GM08714 (cell line): ENCODE results near the gene SH3RF1.
"Not testable (repeated sequence)": the region's sequence is repeated elsewhere in the genome, so short reads cannot be mapped to it uniquely, and the experiment has no call there.

ENCODE experiments used
- H3K4me3 ChIP-seq: fragments of 200-500 bp; sonication (Bioruptor generic); 2 replicates; pipeline ENCODE4 v1.5.1; 2014; ENCODE audit warnings: mild to moderate bottlenecking, low read length, inconsistent platforms
- ZNF274 ChIP-seq: IDR thresholded peaks from 2 replicates; pipeline ENCODE4 v1.6.1; 2012; ENCODE audit warnings: mild to moderate bottlenecking, low read depth, low read length

Gene SH3RF1

DNA sequence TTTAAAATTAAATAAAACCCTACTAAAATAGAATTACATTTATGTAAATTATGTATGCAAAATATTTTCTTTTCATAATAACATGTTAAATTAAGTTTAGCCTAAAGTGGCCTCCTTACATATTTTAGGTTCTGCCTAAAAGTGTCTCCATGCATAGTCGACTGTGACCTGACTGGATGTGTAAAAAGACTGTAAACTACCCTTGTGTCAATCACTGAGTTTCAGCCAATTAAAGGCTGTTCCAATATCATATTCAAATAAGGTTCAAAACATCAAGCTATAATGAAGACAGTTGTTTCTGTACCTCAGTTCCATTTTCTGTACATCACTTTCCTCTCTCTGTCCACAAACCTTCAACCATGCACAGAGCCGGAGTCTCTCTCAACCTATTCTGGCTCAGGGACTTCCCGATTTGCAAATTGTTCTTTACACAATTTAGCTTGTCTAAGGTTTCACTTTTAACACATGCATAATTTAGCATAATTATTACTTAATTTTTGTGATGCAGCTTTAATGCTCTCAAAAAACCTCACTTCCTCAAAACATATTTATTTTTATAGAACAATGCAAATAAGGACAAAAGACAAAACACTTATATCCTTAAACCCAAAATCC is 60.1 kb downstream of the SH3RF1 start:
- TF ChIP-seq ZNF274 = no peak
- no peak overlapping the region for H3K4me3 ChIP-seq

DNA sequence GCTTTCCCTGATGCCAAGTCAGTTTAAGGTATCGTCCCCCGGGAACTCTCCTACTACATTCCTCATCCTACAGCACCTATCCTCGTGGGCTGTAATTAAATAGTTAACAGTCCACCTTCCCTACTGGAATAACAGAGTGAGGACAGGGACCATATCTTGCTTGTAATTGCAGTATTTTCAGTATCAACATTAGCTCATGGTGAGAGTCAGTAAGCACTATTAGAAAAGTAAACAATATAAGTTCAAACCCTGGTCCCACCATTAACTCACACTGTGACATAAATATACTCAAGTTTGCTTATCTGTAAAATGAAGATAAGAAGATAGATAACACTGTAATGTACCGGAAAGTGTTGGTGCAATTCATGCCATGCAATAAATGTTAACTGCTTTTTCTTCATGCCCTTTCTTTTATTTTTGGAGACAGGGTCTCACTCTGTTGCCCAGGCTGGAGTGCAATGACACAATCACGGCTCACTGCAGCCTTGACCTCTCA is 61.3 kb downstream of the SH3RF1 start:
- TF ChIP-seq ZNF274 = no peak
- H3K4me3 ChIP-seq = no peak overlapping the region

DNA sequence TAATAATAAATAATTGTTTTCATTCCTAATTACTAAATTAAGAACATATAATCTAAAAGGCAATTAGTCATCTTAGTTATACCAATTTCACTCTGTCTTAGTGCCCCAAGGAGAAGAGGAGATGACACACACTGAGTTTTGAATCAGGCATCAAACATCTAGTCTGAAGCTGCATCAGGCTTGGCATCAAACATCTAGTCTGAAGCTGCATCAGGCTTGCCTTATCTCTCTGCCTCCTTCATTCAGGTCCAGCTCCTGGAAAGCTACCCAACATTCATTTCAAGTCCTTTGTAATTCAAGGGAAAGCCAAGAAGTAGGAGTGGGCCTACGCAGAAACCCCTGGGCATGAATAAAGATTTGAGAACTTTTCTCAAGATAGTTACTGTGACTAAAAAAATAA is 62.2 kb downstream of the SH3RF1 start:
- H3K4me3 ChIP-seq = no peak overlapping the region
- TF ChIP-seq ZNF274 = no peak

DNA sequence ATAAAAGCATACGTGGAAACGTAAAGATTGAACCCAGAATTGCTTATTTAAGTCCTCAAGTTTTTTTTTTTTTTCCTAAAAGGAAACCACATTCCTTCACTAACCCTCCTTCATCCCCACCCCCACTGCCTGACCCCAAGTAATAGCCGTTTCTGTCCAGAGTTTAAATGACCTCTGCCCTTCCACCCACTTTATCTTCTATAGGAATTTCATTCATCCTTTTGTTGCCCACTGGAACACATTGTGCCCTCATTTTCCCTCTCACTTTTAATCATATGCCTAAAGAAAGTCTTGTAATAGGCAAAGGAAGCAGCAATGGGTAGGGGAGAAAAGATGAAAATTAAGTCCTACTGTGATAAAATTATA is 62.7 kb downstream of the SH3RF1 start:
- H3K4me3 ChIP-seq = no peak overlapping the region
- no peak for TF ChIP-seq ZNF274

GRCh38 chr4:169207436-169208089 is 63.2 kb downstream of the SH3RF1 start:
- no peak overlapping the region for H3K4me3 ChIP-seq
- no peak for TF ChIP-seq ZNF274

- no peak overlapping the region for H3K4me3 ChIP-seq
- TF ChIP-seq ZNF274 = no peak
Observed at GRCh38 chr4:169205744-169206080, 65.0 kb downstream of the SH3RF1 start.

DNA sequence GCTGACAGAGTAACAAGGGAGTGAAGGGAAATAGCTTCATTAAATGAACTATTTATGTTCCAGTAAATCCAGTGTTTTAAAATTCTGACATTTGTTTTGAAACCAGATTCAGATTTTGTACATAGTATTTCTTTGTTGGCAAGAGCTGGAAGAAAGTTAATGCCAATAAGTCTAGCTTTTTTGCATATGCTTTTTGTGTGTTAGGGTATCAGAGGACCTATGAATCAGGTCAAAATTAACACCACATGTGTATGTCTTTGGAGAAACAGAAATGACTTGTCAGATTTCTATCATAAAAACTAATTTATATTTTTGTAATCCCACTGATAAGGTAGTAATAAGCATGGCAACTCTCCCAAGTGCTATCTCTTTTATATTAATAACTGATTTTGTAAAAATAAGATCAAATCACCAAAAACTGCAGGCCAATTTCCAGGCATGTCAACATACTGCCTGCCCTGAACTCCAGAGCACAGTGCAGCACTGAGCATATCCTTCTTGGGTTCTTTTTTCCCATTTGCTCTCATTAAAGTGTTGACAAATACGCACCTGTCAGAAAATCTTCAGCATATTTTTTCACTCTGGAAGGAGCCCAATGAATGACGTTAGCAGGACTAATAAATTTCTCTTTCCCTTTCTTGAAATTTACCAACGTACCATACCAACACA is 65.5 kb downstream of the SH3RF1 start:
- H3K4me3 ChIP-seq = no peak overlapping the region
- no peak for TF ChIP-seq ZNF274

DNA sequence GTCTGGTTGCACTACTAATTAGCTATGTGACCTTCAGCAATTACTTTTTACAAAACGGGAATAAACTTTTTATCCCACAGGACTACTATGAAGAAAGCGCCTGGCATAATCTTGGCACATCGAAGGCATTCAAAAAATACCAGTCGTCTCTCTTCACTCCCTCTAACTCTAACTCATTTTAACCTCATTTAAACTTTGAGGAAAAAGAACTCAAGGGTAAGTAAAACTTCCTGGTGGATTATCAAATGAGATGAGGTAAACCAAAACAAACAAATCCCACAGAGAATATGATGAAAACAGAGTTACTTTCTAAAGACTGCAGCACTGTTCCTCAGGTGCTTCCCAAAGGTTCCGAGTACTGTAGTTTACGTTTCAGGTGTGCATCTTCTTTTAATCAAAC is 66.9 kb downstream of the SH3RF1 start:
- H3K4me3 ChIP-seq = no peak overlapping the region
- no peak for TF ChIP-seq ZNF274

DNA sequence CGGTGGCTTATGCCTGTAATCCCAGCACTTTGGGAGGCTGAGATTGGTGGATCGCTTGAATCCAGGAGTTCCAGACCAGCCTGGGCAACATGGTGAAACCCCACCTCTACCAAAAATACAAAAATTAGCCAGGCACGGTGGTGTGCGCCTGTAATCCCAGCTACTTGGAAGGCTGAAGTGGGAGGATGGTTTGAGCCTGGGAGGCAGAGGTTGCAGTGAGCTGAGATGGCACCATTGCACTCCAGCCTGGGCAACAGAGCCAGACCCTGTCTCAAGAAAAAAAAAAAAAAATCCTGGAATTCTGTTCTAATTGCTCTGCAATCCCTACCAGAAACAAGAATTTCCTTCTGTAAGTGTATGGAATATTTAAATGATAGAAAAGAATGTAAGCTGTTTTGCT is 67.5 kb downstream of the SH3RF1 start:
- H3K4me3 ChIP-seq = not testable (repeated sequence)

- no peak for TF ChIP-seq ZNF274
- no peak overlapping the region for H3K4me3 ChIP-seq
Observed at GRCh38 chr4:169202878-169203277, 67.9 kb downstream of the SH3RF1 start.

DNA sequence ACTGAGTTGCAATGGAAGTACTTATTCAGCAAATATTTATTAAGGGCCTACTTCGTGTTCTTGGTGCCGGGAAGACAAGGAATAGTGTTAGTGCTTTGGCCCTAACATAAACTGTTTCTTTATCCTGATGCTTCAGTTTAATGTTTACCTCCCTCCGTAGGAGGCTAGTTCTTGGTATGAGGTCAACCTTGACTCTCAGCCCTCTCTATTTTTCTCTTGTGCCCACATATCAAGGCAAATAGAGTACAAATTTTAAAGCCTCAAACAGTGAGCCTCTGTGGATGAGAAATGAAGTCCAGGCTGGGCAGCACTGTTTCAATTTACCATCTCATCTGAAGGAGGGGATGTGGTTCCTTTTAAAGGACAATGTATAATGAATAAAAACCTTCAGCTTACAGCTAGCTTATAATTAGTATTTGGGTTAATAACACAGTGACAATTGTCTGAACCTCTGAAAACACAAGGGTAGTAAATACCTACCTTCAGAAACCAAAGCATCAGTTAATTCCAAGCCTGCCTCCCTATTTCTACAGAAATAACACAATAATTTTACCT is 68.5 kb downstream of the SH3RF1 start:
- no peak overlapping the region for H3K4me3 ChIP-seq
- no peak for TF ChIP-seq ZNF274

DNA sequence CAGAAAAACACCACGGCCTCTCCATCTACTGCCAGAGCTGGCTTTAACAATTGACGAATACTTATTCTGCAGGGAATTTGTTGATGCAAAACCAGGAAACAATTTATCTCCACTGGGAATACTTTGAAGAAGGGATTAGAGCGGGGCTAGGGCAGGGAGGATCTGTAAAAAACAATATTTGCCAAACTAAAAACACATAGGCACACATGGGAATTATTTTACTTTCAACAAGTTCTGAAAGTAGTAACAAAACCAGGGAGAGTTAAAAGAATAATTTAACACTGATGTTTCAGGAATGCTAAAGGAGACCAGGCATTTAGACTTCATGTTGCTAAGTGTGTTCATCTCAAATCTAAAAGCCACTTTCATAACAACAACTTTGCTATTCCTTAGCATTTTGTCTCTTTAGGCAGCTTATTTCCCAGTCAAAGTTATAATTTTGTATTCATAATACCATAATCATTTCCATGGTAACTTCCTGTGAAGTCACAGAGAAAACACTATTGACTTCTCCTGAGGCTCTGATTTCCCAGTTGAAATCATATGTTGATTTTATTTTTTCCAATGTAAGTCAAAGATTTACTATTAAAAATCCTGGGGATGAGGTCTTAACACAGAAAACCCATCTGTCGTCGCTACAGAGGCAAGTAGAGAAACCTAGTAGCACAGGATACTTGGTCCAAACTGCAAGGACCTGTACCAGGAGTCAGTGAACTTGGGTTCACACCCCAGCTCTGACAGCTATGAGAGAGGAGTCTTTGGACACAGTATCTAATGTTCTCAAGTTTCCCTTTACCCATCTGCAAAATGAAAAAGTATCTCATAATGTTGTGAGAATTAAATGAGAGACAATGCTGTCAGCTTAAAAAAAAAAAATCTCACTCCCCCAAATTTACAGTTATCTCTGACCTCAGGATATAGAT is 69.3 kb downstream of the SH3RF1 start:
- TF ChIP-seq ZNF274 = no peak
- no peak overlapping the region for H3K4me3 ChIP-seq

GRCh38 chr4:169200361-169201030 is 70.3 kb downstream of the SH3RF1 start:
- no peak overlapping the region for H3K4me3 ChIP-seq
- TF ChIP-seq ZNF274 = no peak

DNA sequence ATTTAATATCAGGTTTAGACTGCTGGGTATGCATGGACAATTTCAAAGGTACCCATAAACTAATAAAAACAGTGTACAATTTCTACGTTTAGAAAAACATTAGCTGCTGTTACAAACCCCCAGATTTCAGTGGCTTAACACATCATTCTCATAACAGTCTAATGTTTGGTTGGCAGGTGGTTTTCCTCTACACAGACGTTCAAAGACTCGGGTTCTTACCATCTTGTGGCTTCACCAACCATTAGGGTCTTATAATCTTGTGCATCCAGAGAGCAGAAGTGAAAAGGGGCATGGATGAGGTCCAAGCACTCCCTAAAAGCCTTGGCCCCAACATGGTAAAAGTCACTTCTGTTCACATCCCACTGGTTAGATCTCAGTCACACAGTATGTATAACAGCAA is 71.6 kb downstream of the SH3RF1 start:
- no peak overlapping the region for H3K4me3 ChIP-seq
- TF ChIP-seq ZNF274 = no peak
